ENCODE measurements around the gene PANK4. TPM values are rescaled to one million over a fixed set of nuclear protein-coding genes. Genes with fewer than 3 reads are reported as not detected.

PANK4 gene
- total and polyA plus RNA-seq, 8 donors = 23.2 to 30.9 (median 28.1) TPM

DNA sequence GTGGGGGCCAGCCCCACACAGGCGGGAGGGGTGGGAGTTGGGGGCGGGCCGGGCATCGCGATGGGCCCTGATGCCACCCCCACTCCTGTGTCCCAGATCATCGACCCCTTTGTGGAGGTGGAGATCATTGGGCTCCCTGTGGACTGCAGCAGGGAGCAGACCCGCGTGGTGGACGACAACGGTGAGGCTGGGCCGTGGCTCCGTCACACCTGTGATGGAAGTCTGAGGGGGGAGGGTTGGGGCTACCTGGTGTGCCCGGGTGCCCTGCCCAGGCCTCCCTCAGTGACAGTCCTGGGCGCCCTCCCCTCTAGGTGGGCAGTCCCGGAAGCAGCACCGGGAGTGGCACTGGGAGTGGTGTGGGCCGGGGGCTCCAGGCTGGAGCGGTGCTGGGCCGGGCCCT lies 27.7 kb downstream of the PANK4 start:
- intact Hi-C loops (cut with DNase I) = no loop called here

DNA sequence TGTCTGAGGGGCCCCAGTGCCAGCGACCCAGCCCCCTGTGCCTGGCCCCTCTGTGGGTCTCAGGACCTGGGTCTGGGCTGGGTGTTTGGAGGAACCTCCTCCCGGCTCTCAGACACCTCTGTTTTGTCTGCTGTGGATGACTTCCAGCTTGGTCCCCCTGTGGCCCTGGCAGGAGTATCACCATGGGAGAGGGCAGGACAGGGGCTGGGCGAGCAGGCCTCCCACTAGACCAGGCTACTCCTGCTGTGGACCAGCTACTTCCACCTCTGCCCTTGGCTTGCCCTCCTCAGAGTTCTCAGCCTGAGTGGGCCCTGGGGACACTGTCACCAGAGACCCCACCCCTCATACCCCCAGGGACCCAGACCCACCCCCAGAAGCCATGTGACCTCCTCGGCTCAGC lies 28.5 kb downstream of the PANK4 start:
- Histone ChIP-seq H3K27me3 (peaks cover 0 to 74% of the 10 kb centered on the region in 2 donors), H3K36me3 (no peaks in the 10 kb centered on the region), H3K27ac (no peak overlapping the region), H3K9me3 (no peaks in the 10 kb centered on the region), H3K4me3 (no peak overlapping the region), H3K4me1 (peaks cover 0 to 9% of the 10 kb centered on the region in 2 donors)
- ATAC-seq = no peak
- TF ChIP-seq CTCF (IDR thresholded peaks at IDR 0.05) = no peak
- intact Hi-C loops (cut with DNase I) = no loop called here
- DNase-seq = no peak

More for the DNA sequence above, 27.7 kb downstream of the PANK4 start:
- no peak for TF ChIP-seq CTCF (IDR thresholded peaks at IDR 0.05)
- H3K36me3 ChIP-seq = no peaks in the 10 kb centered on the region
- H3K27me3 ChIP-seq = peaks cover 0 to 74% of the 10 kb centered on the region in 2 donors
- no peaks in the 10 kb centered on the region for H3K9me3 ChIP-seq
- no peak overlapping the region for H3K27ac ChIP-seq
- peaks cover 0 to 9% of the 10 kb centered on the region in 2 donors for H3K4me1 ChIP-seq
- no peak for DNase-seq
- ATAC-seq = no peak
- H3K4me3 ChIP-seq = no peak overlapping the region

GRCh38 chr1:2496746-2497145 lies 29.6 kb downstream of the PANK4 start:
- ATAC-seq = no peak
- no peak for DNase-seq
- Histone ChIP-seq H3K9me3 (no peaks in the 10 kb centered on the region), H3K27ac (no peak overlapping the region), H3K36me3 (no peaks in the 10 kb centered on the region), H3K4me3 (no peak overlapping the region), H3K4me1 (peaks cover 0 to 9% of the 10 kb centered on the region in 2 donors), H3K27me3 (peaks cover 0 to 74% of the 10 kb centered on the region in 2 donors)
- intact Hi-C loops (cut with DNase I) = no loop called here
- no peak for TF ChIP-seq CTCF (IDR thresholded peaks at IDR 0.05)

DNA sequence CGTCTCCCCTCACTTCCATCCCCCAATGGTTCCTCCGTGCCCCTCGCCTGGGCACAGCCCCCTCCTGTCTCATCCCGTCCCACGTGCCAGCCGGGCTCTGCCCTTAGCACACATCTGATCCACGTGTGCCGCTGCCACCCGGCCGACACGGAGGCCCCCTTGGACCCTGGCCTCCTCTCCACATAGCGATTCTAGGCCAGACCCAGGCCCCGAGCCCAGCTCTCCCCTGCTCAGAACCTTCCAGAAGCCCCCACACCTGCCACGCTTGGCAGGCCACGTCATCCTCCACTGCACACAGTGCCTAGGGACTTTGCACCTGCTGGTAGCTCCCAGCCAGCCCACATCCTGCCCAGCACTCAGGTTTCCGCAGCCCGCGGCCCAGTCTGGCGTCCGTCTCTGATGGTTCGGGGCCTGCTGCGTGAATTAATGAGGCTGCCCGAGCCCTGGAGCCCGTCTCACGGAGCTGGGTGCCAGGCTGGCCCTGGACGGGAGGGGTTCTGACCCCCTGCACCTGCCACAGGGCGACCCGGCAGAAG lies 30.2 kb downstream of the PANK4 start:
- no peaks in the 10 kb centered on the region for H3K9me3 ChIP-seq
- intact Hi-C loops (cut with DNase I) = no loop called here
- H3K27ac ChIP-seq = no peak overlapping the region
- ATAC-seq = no peak
- peaks cover 0 to 74% of the 10 kb centered on the region in 2 donors for H3K27me3 ChIP-seq
- no peak for DNase-seq
- TF ChIP-seq CTCF (IDR thresholded peaks at IDR 0.05) = no peak
- no peaks in the 10 kb centered on the region for H3K36me3 ChIP-seq
- H3K4me1 ChIP-seq = peaks cover 0 to 9% of the 10 kb centered on the region in 2 donors
- H3K4me3 ChIP-seq = no peak overlapping the region

- no peak for DNase-seq
- Histone ChIP-seq H3K27me3 (peaks cover 0 to 73% of the 10 kb centered on the region in 2 donors), H3K4me3 (no peak overlapping the region), H3K9me3 (no peaks in the 10 kb centered on the region), H3K36me3 (no peaks in the 10 kb centered on the region), H3K4me1 (peaks cover 0 to 9% of the 10 kb centered on the region in 2 donors), H3K27ac (no peak overlapping the region)
- no peak for TF ChIP-seq CTCF (IDR thresholded peaks at IDR 0.05)
- ATAC-seq = no peak
- intact Hi-C loops (cut with DNase I) = no loop called here
Observed at GRCh38 chr1:2495546-2495945, 30.9 kb downstream of the PANK4 start.
